Stimulated activated CD4-positive, alpha-beta T cell treated with anti-CD3 and anti-CD28 coated beads, Interleukin-4, amount 100 ng/mL, for 4 hours (primary cell): ENCODE measurements around the gene LIFR.

ENCODE experiments used
- DNase-seq, 2 experiments: peaks; one replicate each; pipeline ENCODE4 v3.0.0-alpha.2; 2020

LIFR gene

DNA sequence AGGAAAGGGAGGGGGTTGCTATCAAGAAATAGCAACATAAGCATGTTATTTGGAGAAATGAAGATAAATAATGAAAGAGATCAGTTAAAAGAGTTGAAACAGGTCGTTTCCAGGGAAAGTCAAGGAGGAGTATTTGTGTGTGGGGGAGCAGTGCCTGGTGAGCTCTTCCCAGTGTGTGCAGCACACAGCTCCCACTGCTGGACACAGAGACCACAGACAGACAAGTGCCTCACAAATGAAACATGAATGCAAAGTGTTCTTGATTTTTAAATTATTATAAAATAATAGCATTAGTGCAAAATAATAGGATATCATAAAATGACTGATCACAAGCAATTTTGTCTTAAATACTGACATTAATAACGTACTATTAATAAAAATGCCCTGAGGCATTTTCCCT is 40.8 kb downstream of the LIFR start:
- DNase-seq, result no peak

- no peak for DNase-seq
Measured at GRCh38 chr5:38515092-38515491, 41.4 kb downstream of the LIFR start.

DNA sequence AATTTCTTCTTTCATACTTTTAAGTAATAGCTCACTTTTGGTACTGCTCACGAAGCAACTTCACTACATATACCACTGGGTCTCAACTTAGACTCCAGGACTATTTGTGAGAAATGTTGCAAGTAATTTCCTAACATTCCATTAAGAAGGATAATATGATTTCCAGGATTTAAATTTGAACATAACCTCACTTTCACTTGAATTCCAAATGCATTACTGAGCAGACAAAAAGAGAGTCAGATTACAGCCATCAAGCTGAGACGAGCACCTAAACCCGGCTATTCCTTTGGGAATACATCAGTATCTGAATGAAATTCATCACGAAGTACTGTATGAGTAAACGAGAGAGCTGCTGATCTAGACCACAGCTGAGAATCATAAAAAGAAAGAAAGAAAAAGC is 47.3 kb downstream of the LIFR start:
- no peak for DNase-seq

DNA sequence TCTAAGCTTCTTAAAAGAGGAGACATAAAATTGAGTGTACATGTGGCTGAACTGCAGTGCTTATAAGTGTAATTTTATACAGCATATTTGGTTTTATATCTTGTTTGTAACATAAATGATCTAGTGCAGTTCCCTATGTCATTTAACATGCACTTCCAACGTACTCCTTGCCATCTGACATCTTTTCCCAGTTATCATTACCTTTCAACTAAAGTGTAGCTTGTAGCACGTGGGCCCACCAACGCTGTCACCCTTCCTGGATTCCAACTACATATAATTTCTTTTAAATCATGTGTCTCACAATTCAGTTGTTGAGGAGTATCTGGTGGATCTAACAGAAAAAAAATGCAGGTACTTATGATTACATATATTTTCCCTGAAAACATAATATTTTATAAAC is 50.1 kb downstream of the LIFR start:
- DNase-seq, result no peak

- no peak for DNase-seq
Measured at GRCh38 chr5:38500573-38501260, 55.7 kb downstream of the LIFR start.

- DNase-seq, result no peak
Measured at GRCh38 chr5:38497946-38498345, 58.5 kb downstream of the LIFR start.

GRCh38 chr5:38494763-38495162 is 61.7 kb downstream of the LIFR start:
- no peak for DNase-seq

DNA sequence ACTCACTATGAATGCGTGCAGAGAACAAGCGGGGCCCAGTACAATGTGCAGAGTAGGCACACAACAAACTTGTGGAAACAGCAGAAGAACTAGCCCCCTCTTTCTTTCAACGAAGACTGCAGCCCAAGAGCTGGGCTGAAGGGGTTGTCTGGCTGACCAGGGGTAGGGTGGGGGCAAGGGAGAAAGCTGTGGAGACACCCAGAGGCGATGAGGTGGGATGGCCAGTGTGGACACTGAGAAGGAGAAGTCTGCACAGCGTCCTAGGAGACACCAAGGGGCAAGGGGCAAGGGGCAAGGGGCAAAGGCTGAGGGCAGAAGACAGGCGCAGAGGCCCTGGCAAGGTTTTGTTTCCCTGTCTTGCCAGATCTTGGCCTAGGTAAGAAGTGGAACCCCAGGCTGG is 62.3 kb downstream of the LIFR start:
- no peak for DNase-seq

DNA sequence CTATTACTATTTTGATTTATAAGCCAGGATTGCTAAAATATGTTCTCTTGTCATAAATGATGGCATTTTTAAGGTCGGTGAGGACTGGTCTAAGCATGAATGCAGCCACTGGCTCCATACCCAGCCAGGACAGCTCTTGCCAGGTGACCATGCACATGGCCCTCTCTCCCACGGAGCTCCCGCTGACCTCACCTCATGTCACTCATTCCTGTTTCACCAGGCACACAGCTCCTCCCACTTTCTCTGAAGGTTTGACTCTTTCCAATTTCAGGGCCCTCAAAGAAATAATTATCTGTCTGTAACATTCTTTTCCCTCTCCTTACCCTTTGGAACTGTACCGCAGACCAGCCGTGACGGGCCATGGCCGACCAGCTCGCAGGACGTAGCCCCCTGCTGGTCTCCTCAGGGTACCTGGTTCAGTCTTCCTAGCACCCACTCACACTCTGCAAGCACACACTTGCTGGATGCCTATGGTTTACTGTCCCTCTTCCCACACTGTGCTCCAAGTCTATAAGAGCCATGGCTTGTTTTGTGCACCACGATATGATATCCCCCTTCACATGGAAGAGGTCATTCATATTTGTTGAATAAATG is 72.5 kb downstream of the LIFR start:
- DNase-seq, result no peak

- no peak for DNase-seq
Measured at GRCh38 chr5:38479315-38479904, 77.0 kb downstream of the LIFR start.

GRCh38 chr5:38478878-38479277 is 77.6 kb downstream of the LIFR start:
- no peak for DNase-seq

GRCh38 chr5:38478166-38478565 is 78.3 kb downstream of the LIFR start:
- DNase-seq, result no peak

DNA sequence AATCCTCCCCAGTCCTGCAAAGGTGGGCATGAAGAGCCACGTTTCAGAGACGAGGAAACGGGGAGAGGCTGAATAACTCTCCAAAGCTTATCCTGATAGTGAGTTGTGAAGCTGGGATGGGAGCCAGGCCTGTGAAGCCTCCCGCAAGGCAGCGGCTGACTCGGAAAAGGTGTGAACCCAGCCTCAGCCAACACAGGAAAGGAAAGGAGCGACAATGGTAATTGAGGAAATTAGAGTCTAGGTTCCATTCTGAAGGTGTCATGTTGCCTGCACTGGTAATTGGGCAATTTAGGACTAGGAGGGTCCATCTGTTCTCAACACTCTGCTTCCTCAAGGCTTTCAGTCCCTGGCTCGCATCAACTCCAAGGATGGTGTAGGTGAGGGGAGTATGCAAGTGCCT is 83.4 kb downstream of the LIFR start:
- no peak for DNase-seq

DNA sequence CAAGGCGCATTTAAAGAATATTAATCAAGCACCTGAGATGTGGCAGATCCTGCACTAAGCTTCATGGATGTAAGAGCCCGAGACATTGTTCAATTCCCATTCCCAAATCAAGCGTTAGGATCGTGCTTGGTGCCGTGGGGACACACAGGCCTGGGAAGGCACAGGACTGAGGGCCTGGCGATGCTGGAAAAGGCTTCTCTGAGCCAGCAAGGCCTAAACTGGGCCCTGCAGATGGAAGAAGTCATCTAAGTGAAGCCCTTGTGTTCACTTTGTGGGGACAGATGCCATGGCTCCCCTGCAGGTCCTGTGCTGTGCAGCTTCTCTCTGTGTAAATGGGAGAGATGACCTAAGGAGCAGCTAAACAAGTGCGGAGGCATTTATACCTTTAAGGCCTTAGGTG is 83.9 kb downstream of the LIFR start:
- DNase-seq, result no peak

DNA sequence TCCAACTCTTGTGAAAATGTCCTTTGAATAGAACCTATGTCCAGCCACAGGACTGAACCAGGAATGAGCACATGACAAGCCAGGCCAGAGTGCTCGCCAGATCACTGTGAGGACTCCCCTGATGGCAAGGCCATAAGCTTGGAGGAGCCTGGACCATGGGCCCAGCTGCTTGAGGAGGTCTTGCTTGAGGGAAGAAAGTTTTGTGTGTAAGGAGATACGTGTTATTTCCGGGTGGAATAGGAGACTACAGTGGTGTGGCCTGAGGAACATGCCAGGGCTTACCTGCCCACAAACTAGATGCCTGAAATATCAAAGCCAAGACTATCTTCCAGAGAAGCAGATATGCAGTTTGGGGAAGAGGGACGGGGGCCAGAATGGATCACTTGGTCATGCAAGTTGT is 84.7 kb downstream of the LIFR start:
- DNase-seq, result no peak

DNA sequence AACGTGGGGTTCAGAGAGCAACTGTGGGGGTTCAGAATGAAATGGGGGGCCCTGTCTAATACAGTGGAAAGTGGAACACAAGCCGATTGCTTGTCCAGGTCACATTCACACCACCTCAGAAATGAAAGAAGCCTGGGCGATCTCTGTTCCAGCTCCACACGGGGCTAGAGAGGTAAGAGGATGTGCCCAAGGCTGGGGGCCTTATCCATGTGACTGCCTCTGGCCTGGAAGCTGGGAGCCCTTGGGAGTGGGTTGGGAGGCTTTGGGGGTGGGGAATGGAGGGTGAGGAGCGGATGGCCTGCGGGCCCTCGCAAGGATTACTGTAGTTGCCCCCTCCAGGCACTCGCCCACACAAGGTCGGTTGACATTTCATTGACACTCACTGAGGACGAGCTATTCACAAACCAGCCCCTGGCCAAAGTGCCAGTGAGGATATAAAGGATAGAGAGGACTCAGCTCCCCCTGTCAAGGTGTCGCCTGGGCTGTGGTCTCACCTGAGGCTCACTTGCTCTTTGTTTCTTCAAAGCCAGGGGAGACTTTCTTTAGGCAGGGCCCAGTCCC is 86.7 kb downstream of the LIFR start:
- no peak for DNase-seq

- DNase-seq, result no peak
Measured at GRCh38 chr5:38468978-38469706, 87.3 kb downstream of the LIFR start.

- no peak for DNase-seq
Measured at GRCh38 chr5:38468202-38468673, 88.2 kb downstream of the LIFR start.

DNA sequence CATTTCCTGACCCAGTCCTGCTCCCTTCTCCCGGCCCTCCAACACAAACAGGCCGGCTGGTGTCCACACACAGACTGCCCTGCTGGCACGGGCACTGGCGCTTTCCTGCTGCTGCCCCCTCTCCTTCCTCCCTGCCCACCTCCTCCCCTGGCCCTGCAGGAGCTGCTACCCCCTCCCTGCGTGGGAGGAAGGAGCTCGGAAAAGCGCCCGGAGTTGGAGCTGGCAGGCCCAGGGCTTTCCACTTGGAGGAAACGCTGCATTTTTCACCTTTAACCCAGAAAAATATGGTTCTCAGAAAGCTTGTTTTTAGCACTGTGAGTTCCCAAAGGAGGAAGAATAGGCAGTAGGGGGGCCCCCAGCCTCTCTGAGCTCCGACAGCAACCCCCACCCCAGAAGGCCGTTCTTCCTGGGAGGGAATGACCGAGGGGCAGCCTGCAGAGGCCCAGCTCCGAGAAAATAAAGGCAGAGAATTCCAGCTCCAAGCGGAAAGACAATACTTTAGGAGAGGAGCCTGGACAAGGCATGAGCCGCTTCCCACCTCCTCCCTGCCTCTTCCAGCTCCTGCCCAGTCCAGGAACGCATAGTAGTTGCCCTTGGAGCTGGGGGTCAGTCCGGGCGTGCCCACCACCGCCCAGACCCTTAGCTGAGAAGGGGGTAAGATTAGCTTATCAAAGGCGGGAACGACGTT is 88.9 kb downstream of the LIFR start:
- DNase-seq, result no peak

DNA sequence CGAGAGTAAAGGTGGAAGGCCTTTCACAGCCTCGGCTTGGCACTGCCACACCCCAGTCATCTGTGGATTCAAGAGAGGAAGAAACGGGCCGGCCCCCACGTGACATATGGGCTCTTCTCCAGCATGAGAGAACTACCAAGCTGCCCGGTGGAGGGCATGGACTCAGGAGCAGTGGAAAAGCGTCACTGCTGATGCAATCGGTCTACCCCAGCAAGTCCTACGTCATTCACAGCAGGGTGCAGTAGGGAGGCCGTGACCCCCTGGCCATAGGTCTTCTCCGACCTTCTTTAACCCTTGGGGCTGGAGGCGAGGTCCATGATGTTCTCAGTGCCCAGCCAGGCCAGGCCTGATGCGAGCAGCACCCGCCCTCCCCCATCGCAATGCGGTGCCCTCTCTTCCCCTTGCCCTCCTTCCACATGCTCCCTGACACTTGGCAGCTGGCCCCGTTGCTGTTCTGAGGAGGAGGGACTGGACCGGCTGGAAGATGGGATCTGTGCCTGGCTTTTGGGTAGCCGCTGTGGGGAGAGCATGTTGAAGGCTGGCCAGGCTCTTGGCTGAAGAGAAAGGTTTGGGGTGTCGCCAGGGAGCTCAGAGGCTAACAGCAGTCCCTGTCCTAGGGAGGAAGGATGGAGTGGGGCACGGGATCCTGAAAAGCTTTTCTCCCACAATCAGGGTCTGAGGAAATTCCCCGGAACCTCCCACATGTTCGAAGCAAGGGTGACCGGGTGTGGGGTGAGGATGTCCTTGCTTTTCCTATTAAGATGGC is 89.8 kb downstream of the LIFR start:
- no peak for DNase-seq

DNA sequence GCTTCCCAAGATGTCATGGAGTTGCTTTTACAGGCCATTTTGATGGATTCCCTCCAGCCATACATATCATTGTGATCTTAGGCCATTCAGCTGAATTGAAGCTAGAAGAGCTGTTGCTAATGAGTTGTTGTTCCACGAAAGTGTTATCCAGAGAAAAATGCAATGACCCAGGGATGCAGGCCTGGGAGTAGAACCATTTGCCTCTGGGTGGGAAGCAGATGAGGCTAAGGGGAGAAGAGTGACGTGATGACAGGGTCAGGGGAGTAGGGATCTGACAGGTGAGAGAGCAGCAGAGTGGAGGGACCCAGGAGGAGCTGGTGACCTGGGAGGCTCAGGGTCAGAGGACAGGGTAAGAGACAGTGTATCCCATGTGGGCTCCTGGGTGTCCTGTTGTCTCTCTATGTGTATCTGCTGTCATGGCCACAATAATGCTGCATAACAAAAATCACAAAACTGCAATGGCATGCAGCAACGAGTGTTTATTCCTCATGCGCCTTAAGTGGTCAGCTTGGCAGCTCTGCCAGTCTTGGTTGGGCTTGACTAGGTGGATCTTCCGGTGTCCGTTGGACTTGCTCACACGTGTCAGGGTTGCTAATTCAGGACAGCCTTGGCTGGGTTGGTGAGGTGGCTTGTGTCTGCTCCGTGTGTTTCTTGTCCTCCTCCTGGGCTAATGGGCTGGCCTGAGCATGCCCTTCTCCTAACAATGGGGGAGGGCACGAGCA is 90.6 kb downstream of the LIFR start:
- DNase-seq, result no peak
